Body of pancreas (tissue), 4 donors: ENCODE results near the gene ULK1.

Experiments
- CTCF ChIP-seq, 7 experiments: fragments of 450-650 bp in 4 of 7; fragments of 200-600 bp in 3 of 7; sonication (generic) in 3 of 7; IDR thresholded peaks; one replicate each; pipeline ENCODE4 v1.5.1; 2016 to 2019; ENCODE audit warnings: antibody characterized with exemption in 7 of 7
- POLR2A ChIP-seq, 3 donors: fragments of 450-650 bp; IDR thresholded peaks; one replicate each; pipeline ENCODE4 v1.6.1; 2016; ENCODE audit warnings: antibody characterized with exemption in 3 of 3, mild to moderate bottlenecking in 2 of 3

- TF ChIP-seq CTCF (IDR thresholded peaks at IDR 0.05) (no peak), POLR2A (IDR thresholded peaks at IDR 0.05) (no peak)
Measured at GRCh38 chr12:131917139-131917710, 22.8 kb downstream of the ULK1 start.
